A549 (cell line): ENCODE data around the gene ENPP7. TPM values are rescaled to one million over a fixed set of nuclear protein-coding genes. Genes with fewer than 3 reads are reported as not detected.
"Not testable (repeated sequence)": the region's sequence is repeated elsewhere in the genome, so short reads cannot be mapped to it uniquely, and the experiment has no call there.

Experiments
- ATAC-seq, 2 experiments: fragments of 200-7000 bp in 1 of 2; fragments of >200 bp in 1 of 2; cut with Nextera tagmentation in 1 of 2; cut with Tn5 transposase in 1 of 2; 3 replicates each; pipeline versions ENCODE4 v1.8.0 to v1.9.1; 2018 to 2020; ENCODE audit warnings: mild to moderate bottlenecking in 1 of 2, moderate library complexity in 1 of 2
- CTCF ChIA-PET: fragments of 300-600 bp; sonication (Branson Sonifier 250); formaldehyde crosslinking; extraction: SDS; loops from one replicate; lab custom pipeline; 2021; ENCODE audit warnings: antibody characterized with exemption, inconsistent platforms; lab: Yijun Ruan, JAX
- POLR2A ChIA-PET: fragments of 350-600 bp; formaldehyde crosslinking; extraction: SDS; loops from one replicate; lab custom pipeline; 2021; ENCODE audit warnings: antibody characterized with exemption, inconsistent platforms; lab: Yijun Ruan, JAX
- DNase-seq, 2 experiments: peaks; one replicate each; pipeline versions ENCODE4 v3.0.0 to v3.0.0-alpha.2; 2011 to 2016; ENCODE audit warnings: low read depth in 1 of 2, low spot score in 1 of 2
- FAIRE-seq: peaks from 2 replicates; lab custom pipeline; 2011; peaks lifted over from hg19 to GRCh38; lab: Jason Lieb, UNC
- H3K27ac ChIP-seq, 2 experiments: fragments of >200 bp; sonication (Bioruptor Twin); formaldehyde crosslinking; 3 replicates each; pipeline ENCODE4 v1.5.1; 2016 to 2017
- H3K4me1 ChIP-seq: fragments of >200 bp; sonication (Bioruptor Twin); formaldehyde crosslinking; 3 replicates; pipeline ENCODE4 v1.6.1; 2016
- H3K4me2 ChIP-seq: fragments of >200 bp; sonication (Bioruptor Twin); formaldehyde crosslinking; 3 replicates; pipeline ENCODE4 v1.6.1; 2016
- H3K4me3 ChIP-seq: fragments of >200 bp; sonication (Bioruptor Twin); formaldehyde crosslinking; 3 replicates; pipeline ENCODE4 v1.5.1; 2016
- H3K9me3 ChIP-seq: fragments of >200 bp; sonication (Bioruptor Twin); formaldehyde crosslinking; 3 replicates; pipeline ENCODE4 v1.6.1; 2016
- CHD4 ChIP-seq: fragments of 200-600 bp; sonication (generic); IDR thresholded peaks from 2 replicates; pipeline ENCODE4 v1.6.1; 2016; ENCODE audit warnings: antibody characterized with exemption, mild to moderate bottlenecking, borderline replicate concordance
- EHMT2 ChIP-seq: fragments of 200-600 bp; sonication (generic); IDR thresholded peaks from 2 replicates; pipeline ENCODE4 v1.6.1; 2016; ENCODE audit warnings: antibody characterized with exemption, low read depth, mild to moderate bottlenecking, moderate library complexity
- FOSL2 ChIP-seq, 2 experiments: fragments of 450-650 bp in 1 of 2; fragments of >200 bp in 1 of 2; sonication (Bioruptor Twin) in 1 of 2; formaldehyde crosslinking; IDR thresholded peaks; 2 replicates each; pipeline versions ENCODE4 v1.5.0 to v1.6.1; 2016 to 2020; ENCODE audit warnings: mild to moderate bottlenecking in 1 of 2, moderate library complexity in 1 of 2
- FOXS1 ChIP-seq: fragments of 250-450 bp; sonication (Bioruptor Pico); IDR thresholded peaks from 2 replicates; pipeline ENCODE4 v1.5.0; 2020; ENCODE audit warnings: mild to moderate bottlenecking, moderate library complexity
- HEYL ChIP-seq: fragments of 250-450 bp; sonication (Bioruptor Pico); IDR thresholded peaks from 2 replicates; pipeline ENCODE4 v1.8.0; 2021; ENCODE audit warnings: mild to moderate bottlenecking, moderate library complexity
- MAFK ChIP-seq: fragments of 450-650 bp; IDR thresholded peaks from 2 replicates; pipeline ENCODE4 v1.6.1; 2014; ENCODE audit not compliant: partially characterized antibody
- NFE2L2 ChIP-seq: fragments of 150-350 bp; conservative IDR thresholded peaks from 2 replicates; pipeline ENCODE4 v1.6.1; 2014; ENCODE audit warnings: low read length
- POLR2A ChIP-seq: IDR thresholded peaks from 2 replicates; pipeline ENCODE4 v1.6.1; 2012; ENCODE audit warnings: mild to moderate bottlenecking, low read length
- SMC3 ChIP-seq: fragments of >200 bp; sonication (Bioruptor Twin); formaldehyde crosslinking; IDR thresholded peaks from 3 replicates; pipeline ENCODE4 v1.6.1; 2018; ENCODE audit warnings: inconsistent platforms
- TFCP2L1 ChIP-seq: fragments of 250-450 bp; sonication (Bioruptor Pico); IDR thresholded peaks from 2 replicates; pipeline ENCODE4 v1.5.0; 2021; ENCODE audit warnings: mild to moderate bottlenecking
- ZFP36 ChIP-seq: fragments of 450-650 bp; IDR thresholded peaks from 2 replicates; pipeline ENCODE4 v1.6.1; 2014; ENCODE audit warnings: borderline replicate concordance; ENCODE audit not compliant: partially characterized antibody
- WGBS: methylation state at CpG from one replicate; pipeline ENCODE4 v1.1.6; 2017; ENCODE audit errors: missing lambda C conversion rate; 5-methylcytosine and 5-hydroxymethylcytosine counted together
- polyA plus RNA-seq, 4 experiments: library from polyadenylated mRNA; depleted of rRNA in 3 of 4; stranded (reverse); fragments of >200 nt; fragmentation: RNase III in 1 of 4; extraction: RNeasy Plus Mini Kit Qiagen cat#74134 plus additional on column Dnase treatment in 1 of 4; gene quantifications; 2 replicates in 3 of 4; 3 replicates in 1 of 4; pipeline ENCODE4 v1.2.3, GENCODE V29; 2011 to 2017
- TF ChIP-seq, protein P1 (sequence below): fragments of 250-450 bp; sonication (Bioruptor Pico); IDR thresholded peaks from 2 replicates; pipeline ENCODE4 v1.5.0; 2021; ENCODE audit warnings: mild to moderate bottlenecking, moderate library complexity, borderline replicate concordance
- TF ChIP-seq, protein P2 (sequence below): fragments of 450-650 bp; IDR thresholded peaks from 2 replicates; pipeline ENCODE4 v1.6.1; 2014; ENCODE audit warnings: antibody characterized with exemption

ENPP7 gene
- polyA plus RNA-seq, 2 of the 4 experiments (the other 2 are of a cell fraction), result not detected

- ChIA-PET POLR2A (interaction anchor here (0.6 kb wide), 1 partner anchor 17 kb away, joined by 3 read pairs; no protein-coding TSS in a partner anchor), CTCF (interaction anchor here (0.7 to 23.5 kb wide), 7 partner anchors 20 to 237 kb away, joined by 3 to 254 read pairs (median 3); partner anchors contain the start of gene CBX4)
- no peak for FAIRE-seq
- peak; percentile 48 to 74; a peak in 5 of 6 replicates for ATAC-seq
- Histone ChIP-seq H3K4me1 (peaks cover 18% of the 10 kb centered on the region), H3K4me3 (no peak overlapping the region), H3K4me2 (peak overlapping the region; percentile 54), H3K9me3 (no peaks in the 10 kb centered on the region), H3K27ac (peak overlapping the region; percentile 57 to 73)
- no peak for TF ChIP-seq CHD4
- TF ChIP-seq FOXS1 (CRISPR knock-in tag), result no peak
- TF ChIP-seq NFE2L2, result peak; percentile 30
- TF ChIP-seq MAFK, result peak; percentile 53
- peak; percentile 67 to 71 for DNase-seq
- 71% methylated on average over 25 of the region's 28 CpGs for WGBS
Observed at GRCh38 chr17:79769570-79770506, 39.1 kb downstream of the ENPP7 start.

DNA sequence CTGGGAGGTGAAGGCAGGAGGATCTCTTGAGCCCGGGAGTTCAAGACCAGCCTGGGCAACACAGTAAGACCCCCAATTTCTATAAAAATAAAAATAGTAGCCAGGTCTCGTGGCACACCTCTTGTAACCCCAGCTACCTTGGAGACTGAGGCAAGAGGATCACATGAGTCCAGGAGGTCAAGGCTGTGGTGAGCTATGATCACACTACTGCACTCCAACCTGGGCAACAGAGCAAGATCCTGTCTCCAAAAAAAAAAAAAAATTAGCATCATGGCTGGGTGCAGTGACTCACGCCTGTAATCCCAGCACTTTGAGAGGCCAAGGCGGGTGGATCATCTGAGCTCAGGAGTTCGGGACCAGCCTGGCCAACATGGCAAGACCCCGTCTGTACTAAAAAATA lies 40.5 kb downstream of the ENPP7 start:
- ATAC-seq, result no peak

DNA sequence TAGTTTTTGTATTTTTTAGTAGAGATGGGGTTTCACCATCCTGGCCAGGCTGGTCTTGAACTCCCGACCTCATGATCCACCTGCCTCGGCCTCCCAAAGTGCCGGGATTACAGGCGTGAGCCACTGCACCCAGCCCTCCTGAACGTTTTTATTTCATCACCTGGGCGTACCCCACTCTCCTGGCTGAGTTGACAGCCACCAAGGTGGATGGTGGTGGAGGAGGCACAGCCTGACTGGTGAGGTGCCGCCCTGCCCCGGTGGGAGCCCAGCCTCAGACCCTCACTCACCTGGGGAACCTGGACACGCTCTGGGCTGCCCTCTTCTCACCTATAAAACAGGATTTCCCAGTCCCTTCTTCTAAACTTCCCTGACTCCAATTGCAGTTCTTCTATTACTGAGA lies 42.0 kb downstream of the ENPP7 start:
- peaks cover 31% of the 10 kb centered on the region for H3K4me1 ChIP-seq
- H3K9me3 ChIP-seq, H3K4me3 ChIP-seq, H3K4me2 ChIP-seq, FAIRE-seq, H3K27ac ChIP-seq, DNase-seq, POLR2A ChIA-PET, ATAC-seq: not testable (repeated sequence)
- 72% methylated on average over 9 of the region's 9 CpGs for WGBS
- CTCF ChIA-PET, result interaction anchor here (0.9 to 23.5 kb wide), 3 partner anchors 8 to 30 kb away, joined by 4 to 254 read pairs (median 8); no protein-coding TSS in a partner anchor

More for the DNA sequence above, 40.5 kb downstream of the ENPP7 start:
- Histone ChIP-seq H3K27ac (no peak overlapping the region), H3K9me3 (no peaks in the 10 kb centered on the region), H3K4me2 (no peak overlapping the region), H3K4me1 (peaks cover 20% of the 10 kb centered on the region), H3K4me3 (no peak overlapping the region)
- POLR2A ChIA-PET, result no interaction called here
- WGBS, result 89% methylated on average over 6 of the region's 6 CpGs
- DNase-seq (no peak), FAIRE-seq (no peak)
- TF ChIP-seq SMC3, result no peak
- no peak for TF ChIP-seq TFCP2L1
- no peak for TF ChIP-seq POLR2A
- TF ChIP-seq EHMT2, result no peak
- TF ChIP-seq, protein P1, sequence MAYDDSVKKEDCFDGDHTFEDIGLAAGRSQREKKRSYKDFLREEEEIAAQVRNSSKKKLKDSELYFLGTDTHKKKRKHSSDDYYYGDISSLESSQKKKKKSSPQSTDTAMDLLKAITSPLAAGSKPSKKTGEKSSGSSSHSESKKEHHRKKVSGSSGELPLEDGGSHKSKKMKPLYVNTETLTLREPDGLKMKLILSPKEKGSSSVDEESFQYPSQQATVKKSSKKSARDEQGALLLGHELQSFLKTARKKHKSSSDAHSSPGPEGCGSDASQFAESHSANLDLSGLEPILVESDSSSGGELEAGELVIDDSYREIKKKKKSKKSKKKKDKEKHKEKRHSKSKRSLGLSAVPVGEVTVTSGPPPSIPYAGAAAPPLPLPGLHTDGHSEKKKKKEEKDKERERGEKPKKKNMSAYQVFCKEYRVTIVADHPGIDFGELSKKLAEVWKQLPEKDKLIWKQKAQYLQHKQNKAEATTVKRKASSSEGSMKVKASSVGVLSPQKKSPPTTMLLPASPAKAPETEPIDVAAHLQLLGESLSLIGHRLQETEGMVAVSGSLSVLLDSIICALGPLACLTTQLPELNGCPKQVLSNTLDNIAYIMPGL (CRISPR knock-in tag), result no peak
- CTCF ChIA-PET, result interaction anchor here (1.4 to 23.5 kb wide), 3 partner anchors 10 to 73 kb away, joined by 3 to 254 read pairs (median 4); no protein-coding TSS in a partner anchor

DNA sequence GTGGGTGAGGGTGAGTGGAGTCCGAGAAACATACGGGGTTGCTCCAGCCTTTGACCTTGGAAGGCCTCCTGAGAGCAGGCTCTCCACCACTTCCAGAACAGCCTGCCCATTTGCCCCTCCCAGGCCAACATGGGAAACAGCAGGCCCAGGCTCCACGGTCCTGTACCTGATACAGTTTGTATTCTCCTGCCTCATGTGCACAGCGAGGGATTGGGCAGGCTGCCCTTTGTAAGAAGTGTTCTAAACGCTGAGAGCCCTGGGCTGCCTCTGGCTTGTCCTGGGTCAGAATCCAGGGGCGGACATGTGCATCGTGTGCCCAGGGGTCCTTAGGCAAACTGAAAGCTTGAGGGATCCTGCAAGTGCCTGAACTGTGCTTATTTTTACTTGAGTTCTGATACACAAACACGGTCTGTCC lies 43.8 kb downstream of the ENPP7 start:
- CTCF ChIA-PET, result interaction anchor here (0.7 to 23.5 kb wide), 13 partner anchors 8 to 687 kb away, joined by 3 to 254 read pairs (median 5); no protein-coding TSS in a partner anchor
- H3K4me3 ChIP-seq, result no peak overlapping the region

More for the DNA sequence above, 43.8 kb downstream of the ENPP7 start:
- no peak for FAIRE-seq
- 74% methylated on average over 8 of the region's 8 CpGs for WGBS
- ATAC-seq, result 0 out of 6 replicates have a peak, but pooled peaks of 1 of the 2 experiments have one; percentile 7
- H3K27ac ChIP-seq, result no peak overlapping the region
- TF ChIP-seq HEYL (CRISPR knock-in tag) (no peak), POLR2A (peak; percentile 13; the same call in 1 of the 2 replicates), FOSL2 (IDR thresholded peaks at IDR 0.05) (no peak), FOSL2 (CRISPR knock-in tag; IDR thresholded peaks at IDR 0.05) (no peak), EHMT2 (no peak), ZFP36 (no peak)
- TF ChIP-seq, protein P2, sequence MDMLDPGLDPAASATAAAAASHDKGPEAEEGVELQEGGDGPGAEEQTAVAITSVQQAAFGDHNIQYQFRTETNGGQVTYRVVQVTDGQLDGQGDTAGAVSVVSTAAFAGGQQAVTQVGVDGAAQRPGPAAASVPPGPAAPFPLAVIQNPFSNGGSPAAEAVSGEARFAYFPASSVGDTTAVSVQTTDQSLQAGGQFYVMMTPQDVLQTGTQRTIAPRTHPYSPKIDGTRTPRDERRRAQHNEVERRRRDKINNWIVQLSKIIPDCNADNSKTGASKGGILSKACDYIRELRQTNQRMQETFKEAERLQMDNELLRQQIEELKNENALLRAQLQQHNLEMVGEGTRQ, result no peak
- H3K9me3 ChIP-seq, result no peaks in the 10 kb centered on the region
- H3K4me2 ChIP-seq, result no peak overlapping the region
- no peak for DNase-seq
- H3K4me1 ChIP-seq, result peaks cover 34% of the 10 kb centered on the region
- POLR2A ChIA-PET, result no interaction called here
